Measurements from ENCODE around the gene TAPT1. TPM values are rescaled to one million over a fixed set of nuclear protein-coding genes. Genes with fewer than 3 reads are reported as not detected.

TAPT1 gene
- polyA plus RNA-seq, 1 donor from 2014 or later, result 34.2 TPM

DNA sequence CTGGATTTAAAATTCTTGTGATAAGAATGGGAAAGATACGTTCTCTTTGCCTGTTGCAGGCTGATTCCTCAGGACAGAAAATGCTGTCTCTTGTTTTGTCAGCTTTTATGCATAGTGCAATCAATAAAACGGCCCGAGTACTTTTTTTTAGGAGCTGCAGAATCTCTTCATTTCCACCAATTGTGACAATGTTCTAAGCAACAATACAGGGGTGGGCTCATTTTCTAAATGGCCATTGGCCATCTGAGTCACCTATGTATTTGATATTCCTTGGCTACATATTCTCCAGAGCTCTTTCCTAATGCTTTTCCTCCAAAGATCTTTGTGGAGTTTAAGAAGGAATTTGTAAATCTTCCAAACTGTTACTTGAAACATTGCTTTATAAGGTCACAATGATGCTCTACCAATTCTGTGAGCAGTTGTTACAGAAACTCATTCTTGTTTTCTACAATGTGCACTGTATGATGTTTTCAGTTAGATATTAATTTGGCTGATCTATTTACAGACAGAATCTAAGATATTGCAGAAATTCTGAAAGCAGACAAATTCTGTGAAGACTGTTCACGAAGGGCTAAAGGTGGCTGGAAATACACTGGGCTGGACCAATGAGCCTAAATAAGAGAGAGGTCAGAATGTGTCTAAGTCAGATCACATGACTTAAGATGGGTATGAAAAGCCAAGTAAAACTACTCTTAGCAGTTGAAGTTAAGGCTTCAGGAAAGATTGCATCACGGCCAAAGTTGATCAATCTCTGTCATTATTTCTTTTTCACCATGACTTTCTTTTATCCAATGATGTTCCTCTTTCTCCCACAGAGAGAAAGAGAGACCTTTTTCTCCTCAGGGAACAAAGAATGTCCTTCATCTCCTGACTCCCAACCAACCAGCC lies 33.4 kb downstream of the TAPT1 start:
- H2AFZ ChIP-seq (ENCODE audit: low read depth, low read length), result no peak overlapping the region
- H3K27me3 ChIP-seq (ENCODE audit: insufficient read depth, low read depth, low read length), result no peaks in the 10 kb centered on the region
- no peaks in the 10 kb centered on the region for H3F3A ChIP-seq (ENCODE audit: insufficient read depth, low read length, poor library complexity, severe bottlenecking)
- H3K4me2 ChIP-seq (ENCODE audit: low read length), result no peak overlapping the region
- H3K9me2 ChIP-seq (ENCODE audit: insufficient read depth, low read length), result no peaks in the 10 kb centered on the region
- H4K20me1 ChIP-seq (ENCODE audit: insufficient read depth), result no peaks in the 10 kb centered on the region
- no peak overlapping the region for H3K4me3 ChIP-seq (ENCODE audit: low read length)
- H3K27ac ChIP-seq (ENCODE audit: low read length), result no peak overlapping the region
- no peaks in the 10 kb centered on the region for H3K79me2 ChIP-seq (replicated peaks; ENCODE audit: insufficient read depth, low read length)
- peaks cover 3% of the 10 kb centered on the region for H3K36me3 ChIP-seq (ENCODE audit: insufficient read depth, low read length)
- no peak overlapping the region for H3K9ac ChIP-seq (ENCODE audit: low read length)
- H3K9me3 ChIP-seq (ENCODE audit: low read length), result no peaks in the 10 kb centered on the region
- TF ChIP-seq EZH2 (IDR thresholded peaks at IDR 0.05; ENCODE audit: borderline replicate concordance, insufficient read depth, low read length, poor library complexity, severe bottlenecking), result no peak
- no peak for TF ChIP-seq SMC3 (conservative IDR thresholded peaks at IDR 0.05; ENCODE audit: poor library complexity)
- no peak for TF ChIP-seq CTCF (IDR thresholded peaks at IDR 0.05; ENCODE audit: poor library complexity, severe bottlenecking)
- TF ChIP-seq EP300 (conservative IDR thresholded peaks at IDR 0.05; ENCODE audit: poor library complexity, severe bottlenecking), result no peak
- TF ChIP-seq, protein P1, sequence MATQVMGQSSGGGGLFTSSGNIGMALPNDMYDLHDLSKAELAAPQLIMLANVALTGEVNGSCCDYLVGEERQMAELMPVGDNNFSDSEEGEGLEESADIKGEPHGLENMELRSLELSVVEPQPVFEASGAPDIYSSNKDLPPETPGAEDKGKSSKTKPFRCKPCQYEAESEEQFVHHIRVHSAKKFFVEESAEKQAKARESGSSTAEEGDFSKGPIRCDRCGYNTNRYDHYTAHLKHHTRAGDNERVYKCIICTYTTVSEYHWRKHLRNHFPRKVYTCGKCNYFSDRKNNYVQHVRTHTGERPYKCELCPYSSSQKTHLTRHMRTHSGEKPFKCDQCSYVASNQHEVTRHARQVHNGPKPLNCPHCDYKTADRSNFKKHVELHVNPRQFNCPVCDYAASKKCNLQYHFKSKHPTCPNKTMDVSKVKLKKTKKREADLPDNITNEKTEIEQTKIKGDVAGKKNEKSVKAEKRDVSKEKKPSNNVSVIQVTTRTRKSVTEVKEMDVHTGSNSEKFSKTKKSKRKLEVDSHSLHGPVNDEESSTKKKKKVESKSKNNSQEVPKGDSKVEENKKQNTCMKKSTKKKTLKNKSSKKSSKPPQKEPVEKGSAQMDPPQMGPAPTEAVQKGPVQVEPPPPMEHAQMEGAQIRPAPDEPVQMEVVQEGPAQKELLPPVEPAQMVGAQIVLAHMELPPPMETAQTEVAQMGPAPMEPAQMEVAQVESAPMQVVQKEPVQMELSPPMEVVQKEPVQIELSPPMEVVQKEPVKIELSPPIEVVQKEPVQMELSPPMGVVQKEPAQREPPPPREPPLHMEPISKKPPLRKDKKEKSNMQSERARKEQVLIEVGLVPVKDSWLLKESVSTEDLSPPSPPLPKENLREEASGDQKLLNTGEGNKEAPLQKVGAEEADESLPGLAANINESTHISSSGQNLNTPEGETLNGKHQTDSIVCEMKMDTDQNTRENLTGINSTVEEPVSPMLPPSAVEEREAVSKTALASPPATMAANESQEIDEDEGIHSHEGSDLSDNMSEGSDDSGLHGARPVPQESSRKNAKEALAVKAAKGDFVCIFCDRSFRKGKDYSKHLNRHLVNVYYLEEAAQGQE (IDR thresholded peaks at IDR 0.05; ENCODE audit: borderline replicate concordance), result no peak
- TF ChIP-seq MXI1 (conservative IDR thresholded peaks at IDR 0.05; ENCODE audit: poor library complexity, severe bottlenecking), result no peak
- no peak for TF ChIP-seq TAF1 (IDR thresholded peaks at IDR 0.05; ENCODE audit: low read depth)
- TF ChIP-seq RAD21 (conservative IDR thresholded peaks at IDR 0.05), result no peak
- no peak for TF ChIP-seq POLR2AphosphoS5 (IDR thresholded peaks at IDR 0.05)

DNA sequence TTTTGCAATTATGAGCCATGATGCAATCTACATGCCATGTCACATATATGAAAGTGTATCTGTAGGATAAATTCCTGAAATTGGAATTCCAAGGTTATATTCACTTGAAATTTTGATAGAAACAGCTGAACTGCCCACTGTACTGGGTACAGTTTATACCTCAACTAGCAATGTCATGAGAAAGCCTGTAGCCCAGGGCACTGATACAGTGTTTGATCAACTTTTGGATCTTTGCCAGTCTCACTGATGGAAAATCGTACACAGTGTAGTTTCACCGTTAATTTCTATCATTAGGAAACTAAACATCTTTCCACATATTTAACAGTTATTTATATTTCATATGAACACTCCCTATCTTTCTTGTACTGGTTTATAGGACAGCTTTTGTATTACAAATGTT lies 34.2 kb downstream of the TAPT1 start:
- no peak overlapping the region for H2AFZ ChIP-seq (ENCODE audit: low read depth, low read length)
- TF ChIP-seq POLR2AphosphoS5 (IDR thresholded peaks at IDR 0.05) (no peak), MXI1 (conservative IDR thresholded peaks at IDR 0.05; ENCODE audit: poor library complexity, severe bottlenecking) (no peak), EZH2 (IDR thresholded peaks at IDR 0.05; ENCODE audit: borderline replicate concordance, insufficient read depth, low read length, poor library complexity, severe bottlenecking) (no peak), SMC3 (conservative IDR thresholded peaks at IDR 0.05; ENCODE audit: poor library complexity) (no peak), CTCF (IDR thresholded peaks at IDR 0.05; ENCODE audit: poor library complexity, severe bottlenecking) (no peak), TAF1 (IDR thresholded peaks at IDR 0.05; ENCODE audit: low read depth) (no peak), RAD21 (conservative IDR thresholded peaks at IDR 0.05) (no peak), EP300 (conservative IDR thresholded peaks at IDR 0.05; ENCODE audit: poor library complexity, severe bottlenecking) (no peak)
- TF ChIP-seq, protein P1 (IDR thresholded peaks at IDR 0.05; ENCODE audit: borderline replicate concordance), result no peak
- no peak overlapping the region for H3K4me2 ChIP-seq (ENCODE audit: low read length)
- no peaks in the 10 kb centered on the region for H4K20me1 ChIP-seq (ENCODE audit: insufficient read depth)
- no peaks in the 10 kb centered on the region for H3K27me3 ChIP-seq (ENCODE audit: insufficient read depth, low read depth, low read length)
- no peak overlapping the region for H3K27ac ChIP-seq (ENCODE audit: low read length)
- no peaks in the 10 kb centered on the region for H3K9me3 ChIP-seq (ENCODE audit: low read length)
- H3K36me3 ChIP-seq (ENCODE audit: insufficient read depth, low read length), result peaks cover 3% of the 10 kb centered on the region
- no peaks in the 10 kb centered on the region for H3F3A ChIP-seq (ENCODE audit: insufficient read depth, low read length, poor library complexity, severe bottlenecking)
- no peak overlapping the region for H3K9ac ChIP-seq (ENCODE audit: low read length)
- H3K9me2 ChIP-seq (ENCODE audit: insufficient read depth, low read length), result no peaks in the 10 kb centered on the region
- no peak overlapping the region for H3K4me3 ChIP-seq (ENCODE audit: low read length)
- no peaks in the 10 kb centered on the region for H3K79me2 ChIP-seq (replicated peaks; ENCODE audit: insufficient read depth, low read length)
